Endothelial cell (in vitro differentiated cells): ENCODE measurements around the gene FXN. TPM values are rescaled to one million over a fixed set of nuclear protein-coding genes. Genes with fewer than 3 reads are reported as not detected.

Experiments
- DNase-seq: peaks from one replicate; pipeline ENCODE4 v3.0.0; 2021; ENCODE audit warnings: low spot score
- H3K27ac Mint-ChIP-seq: one replicate; pipeline ENCODE4 v1.8.0; 2021; ENCODE audit warnings: mixed read lengths, inconsistent platforms; ENCODE audit not compliant: unreplicated experiment
- H3K27me3 Mint-ChIP-seq: one replicate; pipeline ENCODE4 v1.8.0; 2021; ENCODE audit warnings: mild to moderate bottlenecking, moderate library complexity, mixed read lengths, inconsistent platforms; ENCODE audit not compliant: unreplicated experiment
- H3K36me3 Mint-ChIP-seq: one replicate; pipeline ENCODE4 v1.8.0; 2021; ENCODE audit warnings: mild to moderate bottlenecking, low read depth, mixed read lengths, inconsistent platforms; ENCODE audit not compliant: unreplicated experiment
- H3K4me1 Mint-ChIP-seq: one replicate; pipeline ENCODE4 v1.8.0; 2021; ENCODE audit warnings: mild to moderate bottlenecking, mixed read lengths, inconsistent platforms; ENCODE audit not compliant: unreplicated experiment
- H3K4me3 Mint-ChIP-seq: one replicate; pipeline ENCODE4 v1.8.0; 2021; ENCODE audit warnings: mild to moderate bottlenecking, mixed read lengths, inconsistent platforms; ENCODE audit not compliant: unreplicated experiment
- H3K9me3 Mint-ChIP-seq: one replicate; pipeline ENCODE4 v1.8.0; 2021; ENCODE audit warnings: mixed read lengths, inconsistent platforms; ENCODE audit not compliant: unreplicated experiment
- total RNA-seq: library from RNA; stranded (reverse); fragmentation: NEBNext Ultra II Directional; extraction: Animal tissue kit (Norgen Biotek cat#: 25700); gene quantifications from one replicate; pipeline ENCODE4 v1.2.1, GENCODE V29; 2021; ENCODE audit not compliant: unreplicated experiment
- TF ChIP-seq, protein P1 (sequence below): fragments of 200-600 bp; sonication (generic); IDR thresholded peaks from one replicate; pipeline ENCODE4 v1.5.0; 2021; ENCODE audit warnings: antibody characterized with exemption; ENCODE audit not compliant: unreplicated experiment

Gene FXN
- total RNA-seq, 1 donor from 2014 or later = 14.4 TPM

DNA sequence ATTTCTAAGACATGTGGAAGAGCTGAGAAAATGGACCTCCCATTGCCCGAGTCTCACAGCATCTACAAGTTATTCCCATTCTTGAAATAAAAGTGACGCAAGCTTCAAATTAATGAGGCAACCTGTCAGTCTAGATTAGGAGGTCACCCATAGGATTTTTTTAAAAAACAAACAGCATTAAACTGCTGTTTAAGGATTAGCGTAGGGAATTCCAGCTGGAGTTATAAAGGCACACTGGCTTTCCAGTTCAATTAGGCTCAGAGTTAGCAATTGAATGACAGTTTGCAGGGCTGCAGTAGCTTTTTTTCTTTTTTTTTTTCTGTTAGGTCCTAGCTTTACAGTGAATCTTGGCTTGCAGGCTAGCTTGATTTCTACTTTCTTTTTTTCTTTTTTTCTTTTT lies 37.9 kb upstream of the FXN start:
- TF ChIP-seq, protein P1, sequence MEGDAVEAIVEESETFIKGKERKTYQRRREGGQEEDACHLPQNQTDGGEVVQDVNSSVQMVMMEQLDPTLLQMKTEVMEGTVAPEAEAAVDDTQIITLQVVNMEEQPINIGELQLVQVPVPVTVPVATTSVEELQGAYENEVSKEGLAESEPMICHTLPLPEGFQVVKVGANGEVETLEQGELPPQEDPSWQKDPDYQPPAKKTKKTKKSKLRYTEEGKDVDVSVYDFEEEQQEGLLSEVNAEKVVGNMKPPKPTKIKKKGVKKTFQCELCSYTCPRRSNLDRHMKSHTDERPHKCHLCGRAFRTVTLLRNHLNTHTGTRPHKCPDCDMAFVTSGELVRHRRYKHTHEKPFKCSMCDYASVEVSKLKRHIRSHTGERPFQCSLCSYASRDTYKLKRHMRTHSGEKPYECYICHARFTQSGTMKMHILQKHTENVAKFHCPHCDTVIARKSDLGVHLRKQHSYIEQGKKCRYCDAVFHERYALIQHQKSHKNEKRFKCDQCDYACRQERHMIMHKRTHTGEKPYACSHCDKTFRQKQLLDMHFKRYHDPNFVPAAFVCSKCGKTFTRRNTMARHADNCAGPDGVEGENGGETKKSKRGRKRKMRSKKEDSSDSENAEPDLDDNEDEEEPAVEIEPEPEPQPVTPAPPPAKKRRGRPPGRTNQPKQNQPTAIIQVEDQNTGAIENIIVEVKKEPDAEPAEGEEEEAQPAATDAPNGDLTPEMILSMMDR = no peak
- DNase-seq = no peak
- Mint-ChIP-seq H3K36me3 (peaks cover 3% of the 10 kb centered on the region), H3K27ac (no peak overlapping the region), H3K4me3 (no peak overlapping the region), H3K9me3 (no peaks in the 10 kb centered on the region), H3K27me3 (no peaks in the 10 kb centered on the region), H3K4me1 (peaks cover 17% of the 10 kb centered on the region)

DNA sequence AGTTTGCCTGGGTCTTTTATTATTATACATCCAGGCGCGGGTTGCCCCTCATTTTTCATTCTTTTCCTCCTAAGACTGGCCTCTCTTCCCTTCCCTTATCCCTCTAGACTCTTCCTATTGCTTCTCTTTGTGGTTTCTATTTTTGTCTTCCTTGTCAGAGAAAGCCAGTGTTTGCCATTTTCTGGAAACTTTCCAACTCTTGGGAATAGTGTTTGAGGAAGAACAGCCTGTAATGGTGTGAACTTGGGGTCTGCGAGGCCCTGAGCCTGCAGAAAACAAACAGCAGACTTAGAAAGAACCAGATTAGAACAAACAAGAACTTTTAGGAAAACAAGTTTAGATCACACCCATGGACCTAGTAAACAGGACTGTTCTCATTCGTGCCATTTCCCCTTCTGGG lies 37.2 kb upstream of the FXN start:
- H3K4me1 Mint-ChIP-seq = peaks cover 18% of the 10 kb centered on the region
- no peak overlapping the region for H3K4me3 Mint-ChIP-seq
- no peaks in the 10 kb centered on the region for H3K9me3 Mint-ChIP-seq
- no peaks in the 10 kb centered on the region for H3K36me3 Mint-ChIP-seq
- TF ChIP-seq, protein P1 = no peak
- no peak for DNase-seq
- H3K27me3 Mint-ChIP-seq = no peaks in the 10 kb centered on the region
- no peak overlapping the region for H3K27ac Mint-ChIP-seq

DNA sequence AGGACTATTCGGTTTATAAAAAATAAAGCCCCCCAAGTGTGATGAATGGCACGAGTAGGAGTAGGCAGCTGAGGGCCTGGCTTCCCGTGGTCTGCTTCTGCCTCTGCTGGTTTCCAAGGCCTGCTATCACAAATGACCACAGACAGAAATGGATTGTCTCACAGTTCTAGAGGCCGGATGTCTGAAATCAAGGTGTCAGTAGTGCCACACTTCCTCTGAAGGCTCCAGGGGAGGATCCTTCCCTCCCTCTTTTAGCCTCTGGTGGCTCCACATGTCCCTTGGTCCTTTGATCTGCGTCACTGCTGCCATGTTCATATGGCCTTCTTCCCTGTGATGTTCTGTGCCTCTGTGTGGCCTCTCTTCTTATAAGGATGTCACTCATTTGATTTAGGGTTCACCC lies 36.7 kb upstream of the FXN start:
- TF ChIP-seq, protein P1 = no peak
- no peak for DNase-seq
- H3K36me3 Mint-ChIP-seq = no peaks in the 10 kb centered on the region
- no peaks in the 10 kb centered on the region for H3K9me3 Mint-ChIP-seq
- no peak overlapping the region for H3K4me3 Mint-ChIP-seq
- H3K27me3 Mint-ChIP-seq = no peaks in the 10 kb centered on the region
- H3K27ac Mint-ChIP-seq = no peak overlapping the region
- H3K4me1 Mint-ChIP-seq = peaks cover 18% of the 10 kb centered on the region

DNA sequence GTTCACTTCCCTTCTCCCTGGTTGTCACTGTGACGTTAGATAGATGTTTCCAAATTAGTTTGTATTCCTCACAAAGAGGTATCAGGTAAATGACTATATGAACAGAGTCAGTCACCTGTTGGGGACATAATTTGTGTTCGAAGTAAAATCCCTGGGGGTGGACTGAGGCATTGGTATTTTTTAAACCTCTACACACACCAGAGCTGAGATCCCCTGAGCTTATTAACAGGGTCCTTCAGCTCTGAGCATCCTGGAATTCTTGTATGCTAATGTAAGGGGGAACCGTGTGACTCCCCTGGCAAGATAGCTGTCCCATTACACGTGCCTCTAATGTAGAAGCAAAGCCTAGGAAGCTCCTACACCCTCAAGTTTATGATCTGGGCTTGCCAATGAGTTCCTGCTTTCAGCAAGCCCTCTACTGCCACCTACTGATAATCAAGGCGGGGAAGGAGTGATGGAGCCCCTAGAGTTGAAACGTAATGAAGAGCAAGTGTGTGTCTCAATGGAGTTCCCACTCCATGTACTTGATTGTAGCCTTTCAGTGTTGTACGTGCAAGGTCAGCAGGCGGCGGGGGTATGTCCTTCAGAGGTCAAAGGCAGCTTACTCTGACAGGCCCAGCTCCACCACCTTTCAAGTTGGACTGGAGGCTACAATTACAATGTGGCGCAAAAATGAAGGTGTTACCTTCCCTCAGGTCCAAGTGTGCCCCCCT lies 36.0 kb upstream of the FXN start:
- Mint-ChIP-seq H3K36me3 (no peaks in the 10 kb centered on the region), H3K27ac (no peak overlapping the region), H3K27me3 (no peaks in the 10 kb centered on the region), H3K4me1 (peaks cover 18% of the 10 kb centered on the region), H3K9me3 (no peaks in the 10 kb centered on the region), H3K4me3 (no peak overlapping the region)
- DNase-seq = peak; percentile 70
- TF ChIP-seq, protein P1 = peak; percentile 53

DNA sequence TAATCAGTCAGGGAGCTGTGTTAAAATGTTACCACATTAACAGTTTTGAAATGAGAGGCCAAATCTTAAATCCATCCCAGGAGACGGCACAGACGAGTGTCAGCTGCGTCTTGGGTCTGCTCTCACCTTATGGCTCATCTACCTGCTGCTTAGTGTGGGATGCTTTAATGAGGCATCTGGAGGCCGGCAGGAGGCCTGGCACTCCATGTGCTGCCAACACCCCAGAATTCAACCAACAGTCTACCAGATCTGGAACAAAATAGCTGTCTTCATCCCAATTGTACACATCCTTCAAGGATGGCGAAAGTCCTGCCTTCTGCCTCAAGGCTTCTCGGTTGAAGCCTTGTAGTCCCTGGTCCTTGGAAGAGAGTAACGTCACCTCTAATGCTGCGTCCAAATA lies 33.6 kb upstream of the FXN start:
- no peaks in the 10 kb centered on the region for H3K9me3 Mint-ChIP-seq
- H3K4me1 Mint-ChIP-seq = peaks cover 18% of the 10 kb centered on the region
- DNase-seq = no peak
- H3K27ac Mint-ChIP-seq = no peak overlapping the region
- H3K27me3 Mint-ChIP-seq = no peaks in the 10 kb centered on the region
- H3K36me3 Mint-ChIP-seq = no peaks in the 10 kb centered on the region
- TF ChIP-seq, protein P1 = no peak
- no peak overlapping the region for H3K4me3 Mint-ChIP-seq
